Measurements from ENCODE around the gene STAT5B. TPM values are rescaled to one million over a fixed set of nuclear protein-coding genes. Genes with fewer than 3 reads are reported as not detected.
A peak's percentile ranks its signal among the peaks of the same experiment; 100 is the strongest.

Gene STAT5B
- total and polyA plus RNA-seq, 2 of the 13 experiments (the other 11 are each of a cell fraction or from before 2014, with no cell fraction given) = 21.0 to 42.8 TPM

- Histone ChIP-seq H3K9ac (ENCODE audit: insufficient read depth, low read depth, low read length) (no peak overlapping the region), H3K36me3 (replicated peaks in 1 of 2; ENCODE audit: control insufficient read depth in 1 of 2, insufficient read depth in 2 of 2, low read length in 2 of 2) (peaks cover under 1 to 4% of the 10 kb centered on the region in 2 experiments; a peak in 2 of 5 replicates), H3K27me3 (ENCODE audit: control insufficient read depth in 1 of 2, insufficient read depth in 2 of 2, low read length in 2 of 2) (no peaks in the 10 kb centered on the region), H2AFZ (ENCODE audit: low read length) (no peak overlapping the region), H3K27ac (ENCODE audit: extremely low read length, insufficient read depth, low read length) (no peak overlapping the region), H3K4me1 (ENCODE audit: insufficient read depth, low read length) (peaks cover 80% of the 10 kb centered on the region), H3K9me3 (ENCODE audit: low read length) (no peaks in the 10 kb centered on the region), H3K4me3 (replicated peaks in 1 of 3; ENCODE audit: insufficient read depth in 1 of 3, low read depth in 2 of 3, low read length in 3 of 3) (no peak overlapping the region), H4K20me1 (ENCODE audit: insufficient read depth, low read length) (no peaks in the 10 kb centered on the region), H3K79me2 (ENCODE audit: insufficient read depth, low read length) (no peaks in the 10 kb centered on the region), H3K4me2 (ENCODE audit: low read depth, low read length) (no peak overlapping the region)
- ChIA-PET POLR2A (interaction anchor here (2.7 to 3.0 kb wide), 3 partner anchors 33 to 113 kb away, joined by 11 to 21 read pairs (median 13); partner anchors contain the start of gene CAVIN1), CTCF (ENCODE audit: low intra/inter-chr PET ratio, low total read pairs) (no interaction called here)
- intact Hi-C loops (cut with micrococcal nuclease; ENCODE audit: unreplicated experiment) (no loop called here), in situ Hi-C loops (cut with HindIII; ENCODE audit: extremely low pct_ligation_motif_present, low pct_unique_long_range_greater_than_20kb) (no loop called here)
- BruUV-seq (replicated peaks) = no TSS peak
- FAIRE-seq (no peak), ATAC-seq (no peak), DNase-seq (ENCODE audit: low spot score) (no peak)
- TF ChIP-seq ZNF468 (CRISPR knock-in tag; IDR thresholded peaks at IDR 0.05) (0 out of 2 replicates have a peak, but pooled peaks have one; percentile 9), ZNF768 (CRISPR knock-in tag; IDR thresholded peaks at IDR 0.05) (no peak), CTCF (CRISPR knock-in tag; IDR thresholded peaks at IDR 0.05) (peak; percentile 8; the same call in 1 of the 2 replicates), PCBP1 (IDR thresholded peaks at IDR 0.05; ENCODE audit: borderline replicate concordance, low read depth, low read length) (no peak), ZSCAN5A (CRISPR knock-in tag; IDR thresholded peaks at IDR 0.05; ENCODE audit: borderline replicate concordance) (0 out of 2 replicates have a peak, but pooled peaks have one; percentile 13)
- 93% methylated on average over 18 of the region's 19 CpGs for WGBS (ENCODE audit: low lambda C conversion rate)
Observed at GRCh38 chr17:42309986-42310786, 34.0 kb upstream of the STAT5B start.
